Lung (tissue), 12 donors: ENCODE results near the gene NPM1. TPM values are rescaled to one million over a fixed set of nuclear protein-coding genes. Genes with fewer than 3 reads are reported as not detected.
"Not testable (repeated sequence)": the region's sequence is repeated elsewhere in the genome, so short reads cannot be mapped to it uniquely, and the experiment has no call there.

ENCODE experiments used
- ATAC-seq: fragments of 200-7000 bp; cut with Tn5 transposase; one replicate; pipeline ENCODE4 v1.9.1; 2020; ENCODE audit warnings: moderate number of reproducible peaks; ENCODE audit not compliant: insufficient read depth, low FRiP score
- DNase-seq, 3 donors: peaks; one replicate each; pipeline ENCODE4 v3.0.0-alpha.2; 2013 to 2017
- H3K27ac ChIP-seq, 2 donors: one replicate each; pipeline ENCODE4 v1.5.1; 2013; ENCODE audit warnings: mild to moderate bottlenecking in 2 of 2, moderate library complexity in 2 of 2, control low read depth in 1 of 2, inconsistent platforms in 1 of 2, low read depth in 1 of 2, low read length in 1 of 2
- H3K27me3 ChIP-seq, 3 donors: one replicate each; pipeline ENCODE4 v1.5.1; 2013; ENCODE audit warnings: low read length in 2 of 3; ENCODE audit not compliant: control insufficient read depth in 3 of 3, insufficient read depth in 3 of 3
- H3K36me3 ChIP-seq, 4 donors: one replicate each; pipeline ENCODE4 v1.5.1; 2013; ENCODE audit warnings: low read length in 4 of 4, mild to moderate bottlenecking in 1 of 4, moderate library complexity in 1 of 4; ENCODE audit not compliant: control insufficient read depth in 4 of 4, insufficient read depth in 4 of 4
- H3K4me1 ChIP-seq, 5 donors: one replicate each; pipeline ENCODE4 v1.5.1; 2013; ENCODE audit warnings: low read length in 5 of 5, mild to moderate bottlenecking in 2 of 5, moderate library complexity in 1 of 5; ENCODE audit not compliant: control insufficient read depth in 5 of 5, insufficient read depth in 5 of 5
- H3K4me3 ChIP-seq: one replicate; pipeline ENCODE4 v1.5.1; 2013; ENCODE audit warnings: mild to moderate bottlenecking, control low read depth, moderate library complexity
- H3K9ac ChIP-seq, 2 donors: one replicate each; pipeline ENCODE4 v1.5.1; 2013; ENCODE audit warnings: low read length in 2 of 2, control low read depth in 1 of 2; ENCODE audit not compliant: insufficient read depth in 1 of 2
- H3K9me3 ChIP-seq, 4 donors: one replicate each; pipeline ENCODE4 v1.5.1; 2013; ENCODE audit warnings: low read length in 3 of 4, mild to moderate bottlenecking in 1 of 4, moderate library complexity in 1 of 4; ENCODE audit not compliant: control insufficient read depth in 4 of 4, insufficient read depth in 3 of 4
- WGBS, 2 donors: extraction: QIAGEN DNeasy Blood & Tissue Kit; methylation state at CpG; one replicate each; pipeline ENCODE4 v1.1.7; 2013; 5-methylcytosine and 5-hydroxymethylcytosine counted together
- polyA plus RNA-seq, 2 donors: library from polyadenylated mRNA; stranded (reverse); fragments of 200-250 nt; gene quantifications; one replicate each; pipeline ENCODE4 v1.2.1, GENCODE V29; 2013
- total RNA-seq, 2 donors: library from RNA; depleted of rRNA in 1 of 2; stranded (reverse); fragments of >200 nt in 1 of 2; gene quantifications; one replicate each; pipeline ENCODE4 v1.2.1, GENCODE V29; 2014 to 2021
- TF ChIP-seq, protein P1 (sequence below): IDR thresholded peaks from 2 replicates; pipeline ENCODE4 v1.5.1; 2012; ENCODE audit warnings: mild to moderate bottlenecking; ENCODE audit errors: control extremely low read depth, extremely low read depth
- donor health status: control.
- donor health status: control.
- donor health status: Bipolar disorder and iron deficiency.
- donor health status: healthy.
- donor health status: DM: yes; HTN: yes; CAD: no.

NPM1 gene
- total and polyA plus RNA-seq, 4 donors = 601 to 2,411 (median 1,455) TPM

DNA sequence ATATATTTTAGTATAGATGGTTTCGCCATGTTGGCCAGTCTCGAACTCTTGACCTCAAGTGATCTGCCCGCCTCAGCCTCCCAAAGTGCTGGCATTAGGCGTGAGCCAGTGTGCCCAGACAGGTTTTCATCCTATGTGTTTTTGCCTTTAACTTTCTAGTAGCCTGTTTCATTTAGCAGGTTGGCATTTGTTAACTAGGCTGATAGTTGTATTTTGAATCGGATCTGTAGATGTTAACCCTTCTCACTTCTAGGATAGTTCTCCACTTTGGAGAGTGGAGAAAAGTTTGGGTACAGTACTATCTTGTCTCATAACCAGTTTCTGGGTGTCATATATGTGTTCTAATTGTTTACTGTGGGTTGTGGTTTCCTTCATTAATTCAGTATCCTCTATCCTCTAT, 24.5 kb downstream of the NPM1 start:
- 95 to 97% methylated on average over 5 of the region's 5 CpGs for WGBS, 2 donors

DNA sequence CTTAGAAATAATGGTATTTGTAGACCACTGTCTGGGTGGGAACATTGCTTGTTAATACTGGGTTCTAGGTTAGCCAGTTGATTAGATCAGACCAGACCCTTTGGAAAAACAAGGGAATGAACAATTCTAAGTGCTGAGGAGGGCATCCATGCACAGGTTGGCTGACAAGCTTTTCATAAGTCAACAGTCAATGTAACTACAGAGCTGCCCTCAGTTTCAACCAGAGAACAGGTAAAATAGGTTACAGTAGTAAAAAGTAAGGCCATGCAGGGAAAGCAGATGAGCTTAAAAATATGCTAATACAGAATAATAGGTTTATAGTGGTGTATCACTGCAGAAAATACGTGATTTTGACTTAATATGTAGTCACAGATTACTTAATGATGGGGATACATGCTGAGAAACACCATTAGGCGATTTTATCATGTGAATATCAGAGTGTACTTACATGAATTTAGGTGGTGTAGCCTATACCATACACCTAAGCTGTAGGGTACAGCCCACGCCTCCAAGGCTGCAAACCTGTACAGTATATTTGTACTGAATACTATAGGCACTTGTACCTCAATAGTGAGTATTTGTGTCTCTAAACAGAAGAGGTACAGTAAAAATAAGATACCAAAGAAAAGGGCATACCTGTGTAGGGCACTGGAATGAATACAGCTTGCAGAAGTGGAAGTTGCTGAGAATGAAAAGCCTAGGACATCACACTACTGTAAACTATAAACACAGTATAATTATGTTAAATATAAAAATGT, 25.7 kb downstream of the NPM1 start:
- Histone ChIP-seq H3K4me1 (peaks cover 0 to 7% (median 0%) of the 10 kb centered on the region in 5 donors), H3K9me3 (no peaks in the 10 kb centered on the region), H3K4me3 (no peak overlapping the region), H3K27ac (no peak overlapping the region), H3K36me3 (peaks cover 15 to 23% (median 21%) of the 10 kb centered on the region in 4 donors), H3K27me3 (no peaks in the 10 kb centered on the region), H3K9ac (no peak overlapping the region)
- 94 to 95% methylated on average over 3 of the region's 3 CpGs for WGBS, 2 donors
- DNase-seq (no peak), ATAC-seq (no peak)
- TF ChIP-seq, protein P1, sequence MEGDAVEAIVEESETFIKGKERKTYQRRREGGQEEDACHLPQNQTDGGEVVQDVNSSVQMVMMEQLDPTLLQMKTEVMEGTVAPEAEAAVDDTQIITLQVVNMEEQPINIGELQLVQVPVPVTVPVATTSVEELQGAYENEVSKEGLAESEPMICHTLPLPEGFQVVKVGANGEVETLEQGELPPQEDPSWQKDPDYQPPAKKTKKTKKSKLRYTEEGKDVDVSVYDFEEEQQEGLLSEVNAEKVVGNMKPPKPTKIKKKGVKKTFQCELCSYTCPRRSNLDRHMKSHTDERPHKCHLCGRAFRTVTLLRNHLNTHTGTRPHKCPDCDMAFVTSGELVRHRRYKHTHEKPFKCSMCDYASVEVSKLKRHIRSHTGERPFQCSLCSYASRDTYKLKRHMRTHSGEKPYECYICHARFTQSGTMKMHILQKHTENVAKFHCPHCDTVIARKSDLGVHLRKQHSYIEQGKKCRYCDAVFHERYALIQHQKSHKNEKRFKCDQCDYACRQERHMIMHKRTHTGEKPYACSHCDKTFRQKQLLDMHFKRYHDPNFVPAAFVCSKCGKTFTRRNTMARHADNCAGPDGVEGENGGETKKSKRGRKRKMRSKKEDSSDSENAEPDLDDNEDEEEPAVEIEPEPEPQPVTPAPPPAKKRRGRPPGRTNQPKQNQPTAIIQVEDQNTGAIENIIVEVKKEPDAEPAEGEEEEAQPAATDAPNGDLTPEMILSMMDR = no peak

More for the DNA sequence above, 24.5 kb downstream of the NPM1 start:
- H3K4me3 ChIP-seq = no peak overlapping the region
- TF ChIP-seq, protein P1 = no peak
- ATAC-seq (no peak), DNase-seq (no peak)
- H3K4me1 ChIP-seq = peaks cover 0 to 6% (median 0%) of the 10 kb centered on the region in 5 donors
- H3K9me3 ChIP-seq = no peaks in the 10 kb centered on the region
- H3K36me3 ChIP-seq = peaks cover 16 to 30% (median 24%) of the 10 kb centered on the region in 4 donors
- no peak overlapping the region for H3K9ac ChIP-seq
- no peak overlapping the region for H3K27ac ChIP-seq
- no peaks in the 10 kb centered on the region for H3K27me3 ChIP-seq

DNA sequence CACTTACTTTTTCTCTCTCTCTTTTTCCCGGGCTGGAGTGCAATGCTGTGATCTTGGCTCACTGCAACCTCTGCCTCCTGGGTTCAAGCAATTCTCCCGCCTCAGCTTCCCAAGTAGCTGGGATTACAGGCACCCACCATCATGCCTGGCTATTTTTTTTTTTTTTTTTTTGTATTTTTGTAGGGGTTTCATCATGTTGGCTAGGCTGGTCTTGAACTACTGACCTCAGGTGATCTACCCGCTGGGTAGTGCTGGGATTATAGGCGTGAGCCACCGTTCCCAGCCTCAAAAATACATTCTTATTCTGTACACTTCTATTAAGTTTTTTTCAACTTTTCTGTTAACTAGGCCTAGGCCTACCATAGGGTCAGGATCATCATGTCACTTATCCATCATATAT, 26.3 kb downstream of the NPM1 start:
- H3K36me3 ChIP-seq = peaks cover 15 to 23% (median 19%) of the 10 kb centered on the region in 4 donors
- peaks cover 0 to 13% (median 2%) of the 10 kb centered on the region in 5 donors for H3K4me1 ChIP-seq
- not testable (repeated sequence) for DNase-seq, ATAC-seq, H3K4me3 ChIP-seq, H3K9ac ChIP-seq, H3K27ac ChIP-seq, H3K9me3 ChIP-seq, H3K27me3 ChIP-seq
- 92 to 95% methylated on average over 5 of the region's 5 CpGs for WGBS, 2 donors

DNA sequence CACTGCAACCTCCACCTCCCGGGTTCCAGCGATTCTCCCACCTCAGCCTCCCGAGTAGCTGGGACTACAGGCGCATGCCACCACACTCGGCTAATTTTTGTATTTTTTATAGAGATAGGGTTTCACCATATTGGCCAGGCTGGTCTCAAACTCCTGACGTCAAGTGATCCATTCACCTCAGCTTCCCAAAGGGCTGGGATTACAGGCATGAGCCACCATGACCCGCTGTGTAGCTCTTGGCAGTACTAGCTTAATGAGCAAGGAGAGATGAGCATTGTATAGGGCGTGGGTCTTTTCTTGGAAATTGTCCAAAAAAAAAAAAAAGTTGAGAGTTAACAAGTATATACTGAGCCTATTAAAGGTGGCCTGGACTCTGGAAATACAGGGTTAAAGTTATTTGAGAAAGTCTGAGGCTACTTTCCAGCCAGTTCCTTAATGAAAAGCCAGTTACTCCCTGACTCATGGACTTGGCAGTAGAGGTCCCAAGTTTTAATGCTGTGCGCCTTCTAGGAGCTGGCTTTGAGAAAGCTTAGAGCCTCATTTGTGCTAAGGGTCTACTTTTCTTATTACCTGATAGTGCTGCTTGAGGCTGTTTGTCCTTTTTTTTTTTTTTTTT, 27.6 kb downstream of the NPM1 start:
- Histone ChIP-seq H3K4me1 (peaks cover 0 to 15% (median 4%) of the 10 kb centered on the region in 5 donors), H3K9ac (no peak overlapping the region), H3K4me3 (no peak overlapping the region), H3K27ac (no peak overlapping the region), H3K9me3 (no peaks in the 10 kb centered on the region), H3K36me3 (peaks cover 10 to 20% (median 15%) of the 10 kb centered on the region in 4 donors), H3K27me3 (peaks cover 0 to 2% (median 0%) of the 10 kb centered on the region in 3 donors)
- TF ChIP-seq, protein P1 = no peak
- DNase-seq (peak in 1 of 3 donors; percentile 29), ATAC-seq (no peak)
- 88 to 89% methylated on average over 9 of the region's 9 CpGs for WGBS, 2 donors
